H9 (cell line): ENCODE results near the gene PDZD8. TPM values are rescaled to one million over a fixed set of nuclear protein-coding genes. Genes with fewer than 3 reads are reported as not detected.

Experiments used
- DNase-seq: peaks from one replicate; pipeline ENCODE4 v3.0.0-alpha.2; 2017
- H2AFZ ChIP-seq: one replicate; pipeline ENCODE4 v1.6.1; 2013; ENCODE audit warnings: mild to moderate bottlenecking, low read length, control low read depth, moderate library complexity
- H2AK5ac ChIP-seq: 2 replicates; pipeline ENCODE4 v1.6.1; 2013; ENCODE audit warnings: low read length, control low read depth, mixed read lengths; ENCODE audit not compliant: insufficient read length
- H2BK120ac ChIP-seq: one replicate; pipeline ENCODE4 v1.6.1; 2013; ENCODE audit warnings: low read depth, mild to moderate bottlenecking, low read length, control low read depth, inconsistent platforms; ENCODE audit not compliant: poor library complexity, severe bottlenecking
- H2BK12ac ChIP-seq: 2 replicates; pipeline ENCODE4 v1.6.1; 2013; ENCODE audit warnings: low read length, control low read depth, mixed read lengths, low read depth; ENCODE audit not compliant: insufficient read length
- H2BK15ac ChIP-seq: 2 replicates; pipeline ENCODE4 v1.6.1; 2013; ENCODE audit warnings: low read depth, low read length, control low read depth
- H2BK20ac ChIP-seq: one replicate; pipeline ENCODE4 v1.6.1; 2013; ENCODE audit warnings: low read depth, mild to moderate bottlenecking, low read length, control low read depth, inconsistent platforms; ENCODE audit not compliant: poor library complexity, severe bottlenecking
- H2BK5ac ChIP-seq: 2 replicates; pipeline ENCODE4 v1.6.1; 2013; ENCODE audit warnings: low read length, control low read depth, mixed read lengths; ENCODE audit not compliant: insufficient read length
- H3K14ac ChIP-seq: 2 replicates; pipeline ENCODE4 v1.6.1; 2013; ENCODE audit warnings: low read length, control low read depth; ENCODE audit not compliant: insufficient read depth
- H3K18ac ChIP-seq: 2 replicates; pipeline ENCODE4 v1.6.1; 2013; ENCODE audit warnings: low read depth, mild to moderate bottlenecking, mixed read lengths, low read length, control low read depth; ENCODE audit not compliant: insufficient read length
- H3K23ac ChIP-seq: 2 replicates; pipeline ENCODE4 v1.6.1; 2013; ENCODE audit warnings: low read length, control low read depth, mixed read lengths, low read depth; ENCODE audit not compliant: insufficient read length
- H3K23me2 ChIP-seq: 2 replicates; pipeline ENCODE4 v1.6.1; 2013; ENCODE audit warnings: low read depth, mild to moderate bottlenecking, mixed read lengths, low read length, control low read depth; ENCODE audit not compliant: insufficient read length, poor library complexity, severe bottlenecking
- H3K27ac ChIP-seq: 2 replicates; pipeline ENCODE4 v1.5.1; 2013; ENCODE audit warnings: low read length, control low read depth, mixed read lengths, low read depth; ENCODE audit not compliant: insufficient read length
- H3K27me3 ChIP-seq: 2 replicates; pipeline ENCODE4 v1.6.1; 2013; ENCODE audit warnings: low read length, control low read depth, inconsistent platforms; ENCODE audit not compliant: insufficient read depth
- H3K4ac ChIP-seq: 2 replicates; pipeline ENCODE4 v1.6.1; 2013; ENCODE audit warnings: low read depth, mild to moderate bottlenecking, control low read depth, inconsistent platforms, low read length, moderate library complexity
- H3K4me1 ChIP-seq: 2 replicates; pipeline ENCODE4 v1.6.1; 2013; ENCODE audit warnings: low read length, control low read depth, inconsistent platforms; ENCODE audit not compliant: insufficient read depth
- H3K4me2 ChIP-seq: 2 replicates; pipeline ENCODE4 v1.6.1; 2013; ENCODE audit warnings: low read length, control low read depth, mixed read lengths; ENCODE audit not compliant: insufficient read length, insufficient read depth
- H3K56ac ChIP-seq: 2 replicates; pipeline ENCODE4 v1.6.1; 2013; ENCODE audit warnings: low read depth, mild to moderate bottlenecking, mixed read lengths, low read length, control low read depth; ENCODE audit not compliant: insufficient read length
- H3K79me1 ChIP-seq: 2 replicates; pipeline ENCODE4 v1.6.1; 2013; ENCODE audit warnings: low read depth, mild to moderate bottlenecking, moderate library complexity, low read length, control low read depth, inconsistent platforms; ENCODE audit not compliant: insufficient read depth, poor library complexity, severe bottlenecking
- H3K79me2 ChIP-seq: 2 replicates; pipeline ENCODE4 v1.6.1; 2013; ENCODE audit warnings: low read length, control low read depth, inconsistent platforms; ENCODE audit not compliant: insufficient read depth
- H3K9ac ChIP-seq: 2 replicates; pipeline ENCODE4 v1.6.1; 2013; ENCODE audit warnings: low read length, control low read depth, mixed read lengths; ENCODE audit not compliant: insufficient read length; ENCODE audit errors: extremely low read depth
- H3K9me3 ChIP-seq: one replicate; pipeline ENCODE4 v1.6.1; 2013; ENCODE audit warnings: low read depth, low read length, inconsistent platforms; ENCODE audit not compliant: control insufficient read depth
- H3T11ph ChIP-seq: one replicate; pipeline ENCODE4 v1.6.1; 2013; ENCODE audit warnings: mild to moderate bottlenecking, low read length, control low read depth, inconsistent platforms
- H4K20me1 ChIP-seq: one replicate; pipeline ENCODE4 v1.6.1; 2013; ENCODE audit not compliant: control insufficient read depth, insufficient read length, insufficient read depth
- H4K5ac ChIP-seq: 2 replicates; pipeline ENCODE4 v1.6.1; 2013; ENCODE audit warnings: low read depth, mild to moderate bottlenecking, mixed read lengths, low read length, control low read depth; ENCODE audit not compliant: insufficient read length
- H4K8ac ChIP-seq: replicated peaks from 2 replicates; pipeline ENCODE4 v1.6.1; 2013; ENCODE audit warnings: low read length, control low read depth, mixed read lengths, low read depth; ENCODE audit not compliant: insufficient read length
- H4K91ac ChIP-seq: 2 replicates; pipeline ENCODE4 v1.6.1; 2013; ENCODE audit warnings: low read depth, mild to moderate bottlenecking, moderate library complexity, mixed read lengths, low read length, control low read depth; ENCODE audit not compliant: insufficient read length
- H3K27ac Mint-ChIP-seq, 3 experiments: 2 replicates in 2 of 3; 3 replicates in 1 of 3; pipeline ENCODE4 v1.8.0; 2020 to 2021; ENCODE audit warnings: mixed read lengths in 3 of 3, mild to moderate bottlenecking in 1 of 3, moderate library complexity in 1 of 3
- H3K27me3 Mint-ChIP-seq: 2 replicates; pipeline ENCODE4 v1.8.0; 2021; ENCODE audit warnings: low read depth, mild to moderate bottlenecking, moderate library complexity, mixed read lengths
- H3K36me3 Mint-ChIP-seq, 3 experiments: 2 replicates in 2 of 3; 3 replicates in 1 of 3; pipeline ENCODE4 v1.8.0; 2020 to 2021; ENCODE audit warnings: low read depth in 3 of 3, mixed read lengths in 3 of 3; ENCODE audit not compliant: insufficient read depth in 1 of 3
- H3K4me1 Mint-ChIP-seq, 2 experiments: 2 replicates each; pipeline ENCODE4 v1.8.0; 2020; ENCODE audit warnings: mixed read lengths in 2 of 2
- H3K4me3 Mint-ChIP-seq, 2 experiments: 2 replicates in 1 of 2; 3 replicates in 1 of 2; pipeline ENCODE4 v1.8.0; 2020 to 2021; ENCODE audit warnings: mild to moderate bottlenecking in 2 of 2, mixed read lengths in 2 of 2, moderate library complexity in 1 of 2
- H3K9me3 Mint-ChIP-seq, 2 experiments: 2 replicates in 1 of 2; 3 replicates in 1 of 2; pipeline ENCODE4 v1.8.0; 2020; ENCODE audit warnings: mild to moderate bottlenecking in 2 of 2, mixed read lengths in 2 of 2, moderate library complexity in 1 of 2
- CTCF ChIP-seq: fragments of 200-600 bp; sonication (generic); conservative IDR thresholded peaks from 3 replicates; pipeline ENCODE4 v1.8.0; 2021; ENCODE audit warnings: antibody characterized with exemption, mild to moderate bottlenecking
- WGBS: extraction: QIAGEN DNeasy Blood & Tissue Kit; methylation state at CpG from one replicate; pipeline ENCODE4 v1.1.7; 2013; ENCODE audit warnings: missing lambda C conversion rate, low lambda C conversion rate, mixed read lengths; ENCODE audit not compliant: insufficient read length; ENCODE audit errors: extremely low coverage; 5-methylcytosine and 5-hydroxymethylcytosine counted together
- total RNA-seq: library from RNA; stranded (reverse); gene quantifications from 2 replicates; pipeline ENCODE4 v1.2.1, GENCODE V29; 2021

Gene PDZD8
- total RNA-seq, 1 experiment from 2014 or later = 38.2 TPM

- H3T11ph ChIP-seq = no peak overlapping the region
- no peak overlapping the region for H3K4me3 Mint-ChIP-seq
- no peaks in the 10 kb centered on the region for H3K27me3 ChIP-seq
- H3K14ac ChIP-seq = no peak overlapping the region
- no CpG with 5 or more reads among the region's 5 CpGs for WGBS
- no peak overlapping the region for H2BK20ac ChIP-seq
- H3K23ac ChIP-seq = no peak overlapping the region
- H4K8ac ChIP-seq = no peak overlapping the region
- no peak overlapping the region for H3K4me2 ChIP-seq
- H3K27me3 Mint-ChIP-seq = no peaks in the 10 kb centered on the region
- no peak overlapping the region for H4K91ac ChIP-seq
- no peak for DNase-seq
- H3K79me2 ChIP-seq = peaks cover 6% of the 10 kb centered on the region; the same call in 1 of the 2 replicates
- no peak overlapping the region for H3K18ac ChIP-seq
- peaks cover 37 to 44% of the 10 kb centered on the region in 2 experiments for H3K4me1 Mint-ChIP-seq
- H2BK120ac ChIP-seq = no peak overlapping the region
- H2AFZ ChIP-seq = no peak overlapping the region
- H3K27ac ChIP-seq = no peak overlapping the region
- no peaks in the 10 kb centered on the region for H4K20me1 ChIP-seq
- no peaks in the 10 kb centered on the region for H3K9me3 ChIP-seq
- no peaks in the 10 kb centered on the region for H3K9me3 Mint-ChIP-seq
- H3K4ac ChIP-seq = no peak overlapping the region
- H3K36me3 Mint-ChIP-seq = peaks cover 8 to 13% (median 13%) of the 10 kb centered on the region in 3 experiments; a peak in 5 of 7 replicates
- no peaks in the 10 kb centered on the region for H3K23me2 ChIP-seq
- peaks cover 4% of the 10 kb centered on the region for H3K79me1 ChIP-seq
- no peak for TF ChIP-seq CTCF
- no peak overlapping the region for H3K56ac ChIP-seq
- H3K27ac Mint-ChIP-seq = peak overlapping the region in 1 of 3 experiments; percentile 31; a peak in 2 of 7 replicates
- no peak overlapping the region for H2AK5ac ChIP-seq
- H4K5ac ChIP-seq = no peak overlapping the region
- no peak overlapping the region for H2BK12ac ChIP-seq
- no peak overlapping the region for H3K9ac ChIP-seq
- H2BK15ac ChIP-seq = no peak overlapping the region
- peak overlapping the region; percentile 53 for H2BK5ac ChIP-seq
- H3K4me1 ChIP-seq = peaks cover 16% of the 10 kb centered on the region
These were observed 35.3 kb downstream of the PDZD8 start for GRCh38 chr10:117339979-117340378.
